Spleen (tissue), 11 donors: ENCODE results near the gene CPED1. TPM values are rescaled to one million over a fixed set of nuclear protein-coding genes. Genes with fewer than 3 reads are reported as not detected.
A peak's percentile ranks its signal among the peaks of the same experiment; 100 is the strongest.
"Not testable (repeated sequence)": the region's sequence is repeated elsewhere in the genome, so short reads cannot be mapped to it uniquely, and the experiment has no call there.

Experiments
- DNase-seq: peaks from one replicate; pipeline ENCODE4 v3.0.0-alpha.2; 2020
- H3K27ac ChIP-seq, 8 donors: fragments of 200-600 bp; sonication (generic) in 7 of 8; 1 replicate in 4 of 8; 2 replicates in 4 of 8; pipeline versions ENCODE4 v1.5.0 to v1.8.0; 2016 to 2021; ENCODE audit warnings: inconsistent platforms in 4 of 8, mild to moderate bottlenecking in 4 of 8, moderate library complexity in 1 of 8
- H3K27me3 ChIP-seq, 7 donors: fragments of 200-600 bp; sonication (generic) in 6 of 7; replicated peaks in 1 of 7; 1 replicate in 4 of 7; 2 replicates in 3 of 7; pipeline versions ENCODE4 v1.5.0 to v1.8.0; 2016 to 2021; ENCODE audit warnings: inconsistent platforms in 3 of 7, mild to moderate bottlenecking in 1 of 7
- H3K36me3 ChIP-seq, 6 donors: fragments of 200-600 bp; sonication (generic) in 5 of 6; 1 replicate in 4 of 6; 2 replicates in 2 of 6; pipeline versions ENCODE4 v1.5.0 to v1.8.0; 2016 to 2021; ENCODE audit warnings: inconsistent platforms in 2 of 6
- H3K4me1 ChIP-seq, 6 donors: fragments of 200-600 bp; sonication (generic) in 5 of 6; 1 replicate in 3 of 6; 2 replicates in 3 of 6; pipeline versions ENCODE4 v1.5.0 to v1.8.0; 2016 to 2021; ENCODE audit warnings: inconsistent platforms in 3 of 6
- H3K4me3 ChIP-seq, 8 donors: fragments of 200-600 bp; sonication (generic) in 7 of 8; 1 replicate in 4 of 8; 2 replicates in 4 of 8; pipeline versions ENCODE4 v1.5.0 to v1.8.0; 2016 to 2021; ENCODE audit warnings: inconsistent platforms in 4 of 8, mild to moderate bottlenecking in 4 of 8, moderate library complexity in 2 of 8
- H3K9me3 ChIP-seq, 8 donors: fragments of 200-600 bp; sonication (generic) in 7 of 8; 1 replicate in 4 of 8; 2 replicates in 4 of 8; pipeline versions ENCODE4 v1.5.0 to v1.8.0; 2016 to 2021; ENCODE audit warnings: inconsistent platforms in 4 of 8
- CTCF ChIP-seq, 11 experiments: fragments of 200-600 bp in 7 of 11; fragments of 450-650 bp in 4 of 11; sonication (generic) in 4 of 11; IDR thresholded peaks in 8 of 11; conservative IDR thresholded peaks in 3 of 11; 1 replicate in 7 of 11; 2 replicates in 4 of 11; pipeline versions ENCODE4 v1.4.0 to v1.8.0; 2016 to 2021; ENCODE audit warnings: antibody characterized with exemption in 11 of 11, inconsistent platforms in 4 of 11, mild to moderate bottlenecking in 1 of 11
- POLR2A ChIP-seq, 3 donors: fragments of 450-650 bp; IDR thresholded peaks; one replicate each; pipeline ENCODE4 v1.5.1; 2017; ENCODE audit warnings: antibody characterized with exemption in 3 of 3, mild to moderate bottlenecking in 1 of 3
- POLR2AphosphoS5 ChIP-seq, 3 donors: sonication (generic); formaldehyde crosslinking; IDR thresholded peaks; one replicate each; pipeline ENCODE4 v1.5.1; 2017; ENCODE audit warnings: antibody characterized with exemption in 3 of 3
- WGBS, 5 donors: extraction: QIAGEN DNeasy Blood & Tissue Kit in 3 of 5; methylation state at CpG; one replicate each; pipeline versions ENCODE4 v1.1.5 to v1.1.7; 2013 to 2018; 5-methylcytosine and 5-hydroxymethylcytosine counted together
- intact Hi-C: fragments of 100-400 bp; cut with DNase I; formaldehyde crosslinking; loops from one replicate; pipeline ENCODE4 v1.15.0; 2023; ENCODE audit warnings: low total_unique reads
- polyA plus RNA-seq, 3 donors: library from polyadenylated mRNA; stranded (reverse); fragments of 200-250 nt; gene quantifications; one replicate each; pipeline ENCODE4 v1.2.1, GENCODE V29; 2013
- total RNA-seq, 7 donors: library from RNA; depleted of rRNA in 3 of 7; stranded (reverse); fragments of >200 nt in 3 of 7; fragmentation: NEBNext Ultra II Directional in 4 of 7; extraction: Animal tissue kit (Norgen Biotek cat#: 25700) in 4 of 7; gene quantifications; one replicate each; pipeline versions ENCODE4 v1.1.0 to v1.2.1, GENCODE V29; 2016 to 2021
- donor health status: healthy with polysubstance abuse.
- donor health status: DM: no; HTN: no; CAD: no; lungs with moderate emphysema.
- donor health status: DM: no; HTN: no; CAD: no.
- donor health status: Bipolar disorder and iron deficiency.
- donor health status: healthy.
- donor health status: DM: no; HTN: no; CAD: no.
- donor health status: DM: yes; HTN: yes; CAD: no.

CPED1 gene
- total and polyA plus RNA-seq, 10 donors = 1.5 to 81.6 (median 38.6) TPM

GRCh38 chr7:121058975-121059374, 70.5 kb downstream of the CPED1 start:
- intact Hi-C loops = no loop called here
- no peaks in the 10 kb centered on the region for H3K27me3 ChIP-seq
- H3K9me3 ChIP-seq = peaks cover 0 to 3% (median 0%) of the 10 kb centered on the region in 8 donors
- no peaks in the 10 kb centered on the region for H3K36me3 ChIP-seq
- no peak for DNase-seq
- no peak for TF ChIP-seq POLR2AphosphoS5 (IDR thresholded peaks at IDR 0.05)
- no peak for TF ChIP-seq CTCF (IDR thresholded peaks at IDR 0.05 in 8 of 11, conservative IDR thresholded peaks at IDR 0.05 in 3 of 11)
- TF ChIP-seq POLR2A (IDR thresholded peaks at IDR 0.05) = no peak
- no peak overlapping the region for H3K4me3 ChIP-seq
- no peaks in the 10 kb centered on the region for H3K4me1 ChIP-seq
- no peak overlapping the region for H3K27ac ChIP-seq
- 86 to 96% (median 92%) methylated on average over 2 of the region's 2 CpGs for WGBS, 5 donors

GRCh38 chr7:121059979-121060509, 71.5 kb downstream of the CPED1 start:
- DNase-seq, H3K27me3 ChIP-seq, H3K4me1 ChIP-seq, H3K4me3 ChIP-seq, H3K36me3 ChIP-seq, intact Hi-C loops, H3K27ac ChIP-seq, H3K9me3 ChIP-seq: not testable (repeated sequence)
- 93 to 97% (median 94%) methylated on average over 12 to 40 of the region's 40 CpGs for WGBS, 5 donors

- no peak for TF ChIP-seq POLR2A (IDR thresholded peaks at IDR 0.05)
- no peak for TF ChIP-seq CTCF (IDR thresholded peaks at IDR 0.05 in 8 of 11, conservative IDR thresholded peaks at IDR 0.05 in 3 of 11)
- Histone ChIP-seq H3K4me3 (no peak overlapping the region), H3K27ac (peak overlapping the region in 2 of 8 donors; percentile 4 to 6), H3K9me3 (peaks cover 0 to 3% (median 0%) of the 10 kb centered on the region in 8 donors), H3K36me3 (no peaks in the 10 kb centered on the region), H3K27me3 (no peaks in the 10 kb centered on the region), H3K4me1 (no peaks in the 10 kb centered on the region)
- WGBS, 5 donors = 78 to 83% (median 79%) methylated on average over 5 of the region's 5 CpGs
- DNase-seq = no peak
- intact Hi-C loops = no loop called here
These were observed 73.4 kb downstream of the CPED1 start for GRCh38 chr7:121061677-121062582.

- no peak overlapping the region for H3K27ac ChIP-seq
- no peaks in the 10 kb centered on the region for H3K27me3 ChIP-seq
- no peak overlapping the region for H3K4me3 ChIP-seq
- intact Hi-C loops = no loop called here
- H3K9me3 ChIP-seq = peaks cover 0 to 3% (median 0%) of the 10 kb centered on the region in 8 donors
- TF ChIP-seq POLR2AphosphoS5 (IDR thresholded peaks at IDR 0.05) (no peak), CTCF (IDR thresholded peaks at IDR 0.05 in 8 of 11, conservative IDR thresholded peaks at IDR 0.05 in 3 of 11) (no peak), POLR2A (IDR thresholded peaks at IDR 0.05) (no peak)
- DNase-seq = no peak
- WGBS, 5 donors = 61 to 81% (median 78%) methylated on average over 11 of the region's 11 CpGs
- no peaks in the 10 kb centered on the region for H3K36me3 ChIP-seq
- H3K4me1 ChIP-seq = no peaks in the 10 kb centered on the region
These were observed 74.3 kb downstream of the CPED1 start for GRCh38 chr7:121062671-121063279.

GRCh38 chr7:121067717-121068116, 79.2 kb downstream of the CPED1 start:
- intact Hi-C loops, DNase-seq, H3K9me3 ChIP-seq, H3K4me3 ChIP-seq, H3K4me1 ChIP-seq, H3K27ac ChIP-seq, H3K36me3 ChIP-seq, H3K27me3 ChIP-seq: not testable (repeated sequence)
- WGBS, 5 donors = 77 to 95% (median 88%) methylated on average over 2 of the region's 2 CpGs
